Type B pancreatic cell (in vitro differentiated cells): Measurements from ENCODE around the gene DDX39B. TPM values are rescaled to one million over a fixed set of nuclear protein-coding genes. Genes with fewer than 3 reads are reported as not detected.
"Not testable (repeated sequence)": the region's sequence is repeated elsewhere in the genome, so short reads cannot be mapped to it uniquely, and the experiment has no call there.

ENCODE experiments used
- DNase-seq: peaks from one replicate; pipeline ENCODE4 v3.0.0; 2021; ENCODE audit warnings: mixed read lengths; ENCODE audit not compliant: unreplicated experiment; ENCODE audit errors: extremely low spot score
- H3K27ac Mint-ChIP-seq: 2 replicates; pipeline ENCODE4 v1.8.0; 2021; ENCODE audit warnings: mild to moderate bottlenecking, mixed read lengths
- H3K27me3 Mint-ChIP-seq: 2 replicates; pipeline ENCODE4 v1.8.0; 2021; ENCODE audit warnings: mixed read lengths
- H3K36me3 Mint-ChIP-seq: 2 replicates; pipeline ENCODE4 v1.8.0; 2021; ENCODE audit warnings: mixed read lengths
- H3K4me1 Mint-ChIP-seq: one replicate; pipeline ENCODE4 v1.8.0; 2021; ENCODE audit warnings: mixed read lengths; ENCODE audit not compliant: unreplicated experiment
- H3K4me3 Mint-ChIP-seq: 2 replicates; pipeline ENCODE4 v1.8.0; 2021; ENCODE audit warnings: mild to moderate bottlenecking, mixed read lengths
- H3K9me3 Mint-ChIP-seq: 2 replicates; pipeline ENCODE4 v1.8.0; 2021; ENCODE audit warnings: mixed read lengths
- CTCF ChIP-seq: fragments of 200-600 bp; sonication (generic); conservative IDR thresholded peaks from 2 replicates; pipeline ENCODE4 v1.5.0; 2021; ENCODE audit warnings: antibody characterized with exemption, mild to moderate bottlenecking
- total RNA-seq: library from RNA; stranded (reverse); gene quantifications from 2 replicates; pipeline ENCODE4 v1.2.1, GENCODE V29; 2021; ENCODE audit warnings: low replicate concordance

DDX39B gene
- total RNA-seq, 1 donor from 2014 or later, result 636 TPM

- Mint-ChIP-seq H3K27ac (no peak overlapping the region), H3K9me3 (no peaks in the 10 kb centered on the region), H3K27me3 (peaks cover 13% of the 10 kb centered on the region)
These were observed 15.7 kb downstream of the DDX39B start for GRCh38 chr6:31525932-31526591.

GRCh38 chr6:31525553-31525931 is 16.3 kb downstream of the DDX39B start:
- TF ChIP-seq CTCF, result no peak
- DNase-seq, result no peak
- no peaks in the 10 kb centered on the region for H3K4me1 Mint-ChIP-seq
- H3K9me3 Mint-ChIP-seq, result no peaks in the 10 kb centered on the region
- H3K36me3 Mint-ChIP-seq, result peaks cover 16% of the 10 kb centered on the region
- no peak overlapping the region for H3K27ac Mint-ChIP-seq
- H3K4me3 Mint-ChIP-seq, result no peak overlapping the region
- H3K27me3 Mint-ChIP-seq, result peaks cover 15% of the 10 kb centered on the region

More at GRCh38 chr6:31525932-31526591, 15.7 kb downstream of the DDX39B start:
- no peaks in the 10 kb centered on the region for H3K4me1 Mint-ChIP-seq
- H3K4me3 Mint-ChIP-seq, result no peak overlapping the region
- peaks cover 20% of the 10 kb centered on the region for H3K36me3 Mint-ChIP-seq
- no peak for DNase-seq
- no peak for TF ChIP-seq CTCF

- H3K36me3 Mint-ChIP-seq, result no peaks in the 10 kb centered on the region
- no peak overlapping the region for H3K27ac Mint-ChIP-seq
- no peak for DNase-seq
- H3K27me3 Mint-ChIP-seq, result peaks cover 28% of the 10 kb centered on the region
- H3K4me3 Mint-ChIP-seq, result no peak overlapping the region
- no peaks in the 10 kb centered on the region for H3K9me3 Mint-ChIP-seq
- no peak for TF ChIP-seq CTCF
- no peaks in the 10 kb centered on the region for H3K4me1 Mint-ChIP-seq
These were observed 20.0 kb downstream of the DDX39B start for GRCh38 chr6:31521835-31522234.

GRCh38 chr6:31513456-31514165 is 28.2 kb downstream of the DDX39B start:
- no peak for TF ChIP-seq CTCF
- Mint-ChIP-seq H3K4me1 (no peaks in the 10 kb centered on the region), H3K27me3 (peaks cover 39% of the 10 kb centered on the region), H3K9me3 (no peaks in the 10 kb centered on the region), H3K36me3 (no peaks in the 10 kb centered on the region), H3K4me3 (no peak overlapping the region), H3K27ac (no peak overlapping the region)
- no peak for DNase-seq

GRCh38 chr6:31510007-31510406 is 31.8 kb downstream of the DDX39B start:
- Mint-ChIP-seq H3K9me3 (no peaks in the 10 kb centered on the region), H3K36me3 (no peaks in the 10 kb centered on the region), H3K4me1 (no peaks in the 10 kb centered on the region), H3K27ac (no peak overlapping the region), H3K4me3 (no peak overlapping the region), H3K27me3 (peaks cover 43% of the 10 kb centered on the region)
- DNase-seq, result no peak
- no peak for TF ChIP-seq CTCF

GRCh38 chr6:31509036-31509435 is 32.8 kb downstream of the DDX39B start:
- peaks cover 43% of the 10 kb centered on the region for H3K27me3 Mint-ChIP-seq
- not testable (repeated sequence) for H3K27ac Mint-ChIP-seq, H3K36me3 Mint-ChIP-seq

More at GRCh38 chr6:31509036-31509435, 32.8 kb downstream of the DDX39B start:
- H3K4me3 Mint-ChIP-seq, H3K4me1 Mint-ChIP-seq, DNase-seq, H3K9me3 Mint-ChIP-seq: not testable (repeated sequence)
